ENCODE measurements around the gene IL17B. TPM values are rescaled to one million over a fixed set of nuclear protein-coding genes. Genes with fewer than 3 reads are reported as not detected.

IL17B gene
- total and polyA plus RNA-seq, 2 experiments from 2014 or later, result not detected

DNA sequence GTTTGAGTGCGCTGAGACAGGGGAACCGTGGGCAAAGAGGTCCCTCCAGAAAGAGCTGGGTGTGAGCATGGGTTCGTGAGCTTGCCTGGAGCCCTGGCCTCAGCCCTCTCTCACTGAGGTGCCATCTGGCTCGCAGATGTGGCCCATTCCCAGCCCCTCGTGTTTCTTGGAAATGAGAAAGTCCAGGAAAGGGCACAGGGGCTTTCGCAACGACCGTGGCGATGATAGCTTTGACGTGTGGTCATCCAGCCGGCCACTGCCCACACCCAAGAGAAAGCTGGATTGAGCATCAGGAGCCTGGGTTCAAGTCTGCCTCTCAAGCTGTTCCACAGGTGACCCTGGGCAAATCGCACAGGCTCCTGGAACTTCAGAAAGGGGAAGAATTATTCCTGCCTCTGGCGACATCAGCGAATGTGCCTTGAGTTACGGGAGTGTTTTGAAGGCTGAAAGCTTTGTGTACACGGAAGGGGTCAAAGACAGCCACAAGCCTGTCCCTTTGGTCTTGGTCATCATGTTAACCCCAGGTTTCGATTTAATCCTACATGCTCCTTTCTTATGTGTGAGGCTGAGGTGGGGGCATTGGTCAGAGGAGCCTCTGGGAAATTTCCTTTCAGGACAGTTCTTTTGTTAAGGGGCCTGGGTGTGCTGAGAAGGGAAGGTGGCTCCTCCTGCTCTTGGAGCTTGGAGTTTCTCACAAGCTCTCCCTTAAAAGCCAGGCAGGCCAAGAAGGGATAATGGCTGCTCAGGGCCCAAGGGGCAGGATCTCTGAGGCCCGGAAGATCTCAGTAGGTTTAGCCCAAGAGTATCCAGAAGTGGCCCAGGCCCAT is 41.7 kb upstream of the IL17B start (continued):
- TF ChIP-seq, protein P1, sequence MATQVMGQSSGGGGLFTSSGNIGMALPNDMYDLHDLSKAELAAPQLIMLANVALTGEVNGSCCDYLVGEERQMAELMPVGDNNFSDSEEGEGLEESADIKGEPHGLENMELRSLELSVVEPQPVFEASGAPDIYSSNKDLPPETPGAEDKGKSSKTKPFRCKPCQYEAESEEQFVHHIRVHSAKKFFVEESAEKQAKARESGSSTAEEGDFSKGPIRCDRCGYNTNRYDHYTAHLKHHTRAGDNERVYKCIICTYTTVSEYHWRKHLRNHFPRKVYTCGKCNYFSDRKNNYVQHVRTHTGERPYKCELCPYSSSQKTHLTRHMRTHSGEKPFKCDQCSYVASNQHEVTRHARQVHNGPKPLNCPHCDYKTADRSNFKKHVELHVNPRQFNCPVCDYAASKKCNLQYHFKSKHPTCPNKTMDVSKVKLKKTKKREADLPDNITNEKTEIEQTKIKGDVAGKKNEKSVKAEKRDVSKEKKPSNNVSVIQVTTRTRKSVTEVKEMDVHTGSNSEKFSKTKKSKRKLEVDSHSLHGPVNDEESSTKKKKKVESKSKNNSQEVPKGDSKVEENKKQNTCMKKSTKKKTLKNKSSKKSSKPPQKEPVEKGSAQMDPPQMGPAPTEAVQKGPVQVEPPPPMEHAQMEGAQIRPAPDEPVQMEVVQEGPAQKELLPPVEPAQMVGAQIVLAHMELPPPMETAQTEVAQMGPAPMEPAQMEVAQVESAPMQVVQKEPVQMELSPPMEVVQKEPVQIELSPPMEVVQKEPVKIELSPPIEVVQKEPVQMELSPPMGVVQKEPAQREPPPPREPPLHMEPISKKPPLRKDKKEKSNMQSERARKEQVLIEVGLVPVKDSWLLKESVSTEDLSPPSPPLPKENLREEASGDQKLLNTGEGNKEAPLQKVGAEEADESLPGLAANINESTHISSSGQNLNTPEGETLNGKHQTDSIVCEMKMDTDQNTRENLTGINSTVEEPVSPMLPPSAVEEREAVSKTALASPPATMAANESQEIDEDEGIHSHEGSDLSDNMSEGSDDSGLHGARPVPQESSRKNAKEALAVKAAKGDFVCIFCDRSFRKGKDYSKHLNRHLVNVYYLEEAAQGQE (IDR thresholded peaks at IDR 0.05; ENCODE audit: unreplicated experiment), result no peak
- TF ChIP-seq CREB1 (CRISPR knock-in tag; IDR thresholded peaks at IDR 0.05; ENCODE audit: low read depth) (no peak), NANOG (IDR thresholded peaks at IDR 0.05; ENCODE audit: borderline replicate concordance) (no peak), ZNF331 (CRISPR knock-in tag; IDR thresholded peaks at IDR 0.05; ENCODE audit: low read depth) (no peak)

DNA sequence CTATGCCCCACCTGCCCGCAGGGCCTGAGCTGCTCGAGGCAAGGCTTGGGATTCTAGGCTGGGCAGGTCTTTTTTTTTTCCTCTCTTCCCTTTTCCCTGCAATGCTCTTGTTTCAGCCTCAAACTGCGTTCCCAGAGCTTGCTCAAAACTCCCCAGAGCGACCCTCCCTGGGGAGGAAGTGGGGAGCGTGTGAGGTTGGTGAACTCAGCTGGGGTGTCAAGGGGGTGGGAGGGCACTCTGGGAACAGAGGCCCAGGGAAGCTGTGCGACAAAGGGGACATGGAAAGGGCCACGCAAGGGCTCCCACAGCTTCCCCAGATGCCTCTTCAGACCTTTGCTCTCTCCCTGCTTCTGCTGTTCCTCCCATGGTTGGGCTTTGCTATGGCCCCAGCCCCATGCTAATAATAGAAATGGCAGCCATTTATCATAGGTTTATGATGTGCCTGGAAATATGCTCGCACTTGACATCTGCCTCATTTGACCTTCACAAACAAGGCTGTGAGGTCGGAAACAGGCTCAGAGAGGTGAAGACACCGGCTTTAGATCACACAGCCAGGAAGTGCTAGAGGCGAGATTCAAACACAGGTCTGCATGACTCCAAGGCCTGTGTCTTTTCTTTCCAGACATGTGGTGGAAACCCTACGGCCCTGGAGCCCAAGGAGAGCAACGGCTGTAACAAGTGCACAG is 40.9 kb upstream of the IL17B start:
- Mint-ChIP-seq H3K4me3 (no peak overlapping the region), H3K4me1 (peaks cover 54% of the 10 kb centered on the region), H3K27me3 (ENCODE audit: insufficient read depth, low read depth, poor library complexity) (peaks cover 20% of the 10 kb centered on the region), H3K36me3 (ENCODE audit: low read depth) (no peaks in the 10 kb centered on the region), H3K9me3 (no peaks in the 10 kb centered on the region), H3K27ac (no peak overlapping the region)
- Histone ChIP-seq H3K4me1 (ENCODE audit: insufficient read depth) (peaks cover 35% of the 10 kb centered on the region), H3K79me2 (replicated peaks; ENCODE audit: insufficient read depth) (no peaks in the 10 kb centered on the region), H3K4me3 (no peak overlapping the region), H3F3A (replicated peaks; ENCODE audit: low read depth) (0 out of 2 replicates have a peak, but pooled peaks cover 3% of the 10 kb centered on the region), H3K4me2 (no peak overlapping the region), H3K27ac (ENCODE audit: low read depth) (no peak overlapping the region), H3K27me3 (ENCODE audit: insufficient read depth) (no peaks in the 10 kb centered on the region), H4K20me1 (replicated peaks; ENCODE audit: insufficient read depth) (no peaks in the 10 kb centered on the region), H3K9me2 (ENCODE audit: insufficient read depth) (no peaks in the 10 kb centered on the region), H2AFZ (0 out of 2 replicates have a peak overlapping the region, but pooled peaks have one; percentile 28), H3K36me3 (ENCODE audit: insufficient read depth) (no peaks in the 10 kb centered on the region)
- no peak for DNase-seq (ENCODE audit: low spot score)
- no peak for ATAC-seq
- TF ChIP-seq EZH2 (IDR thresholded peaks at IDR 0.05; ENCODE audit: low read depth, unreplicated experiment) (no peak), POLR2AphosphoS5 (IDR thresholded peaks at IDR 0.05; ENCODE audit: low read depth) (no peak), ZNF331 (CRISPR knock-in tag; IDR thresholded peaks at IDR 0.05; ENCODE audit: low read depth) (no peak), NANOG (IDR thresholded peaks at IDR 0.05; ENCODE audit: borderline replicate concordance) (no peak), JUNB (IDR thresholded peaks at IDR 0.05; ENCODE audit: unreplicated experiment) (no peak), EZH2phosphoT487 (IDR thresholded peaks at IDR 0.05; ENCODE audit: unreplicated experiment) (no peak), CREB1 (CRISPR knock-in tag; IDR thresholded peaks at IDR 0.05; ENCODE audit: low read depth) (no peak), STAT1 (IDR thresholded peaks at IDR 0.05; ENCODE audit: unreplicated experiment) (no peak)
- TF ChIP-seq, protein P1 (IDR thresholded peaks at IDR 0.05; ENCODE audit: unreplicated experiment), result no peak
- TF ChIP-seq, protein P2, sequence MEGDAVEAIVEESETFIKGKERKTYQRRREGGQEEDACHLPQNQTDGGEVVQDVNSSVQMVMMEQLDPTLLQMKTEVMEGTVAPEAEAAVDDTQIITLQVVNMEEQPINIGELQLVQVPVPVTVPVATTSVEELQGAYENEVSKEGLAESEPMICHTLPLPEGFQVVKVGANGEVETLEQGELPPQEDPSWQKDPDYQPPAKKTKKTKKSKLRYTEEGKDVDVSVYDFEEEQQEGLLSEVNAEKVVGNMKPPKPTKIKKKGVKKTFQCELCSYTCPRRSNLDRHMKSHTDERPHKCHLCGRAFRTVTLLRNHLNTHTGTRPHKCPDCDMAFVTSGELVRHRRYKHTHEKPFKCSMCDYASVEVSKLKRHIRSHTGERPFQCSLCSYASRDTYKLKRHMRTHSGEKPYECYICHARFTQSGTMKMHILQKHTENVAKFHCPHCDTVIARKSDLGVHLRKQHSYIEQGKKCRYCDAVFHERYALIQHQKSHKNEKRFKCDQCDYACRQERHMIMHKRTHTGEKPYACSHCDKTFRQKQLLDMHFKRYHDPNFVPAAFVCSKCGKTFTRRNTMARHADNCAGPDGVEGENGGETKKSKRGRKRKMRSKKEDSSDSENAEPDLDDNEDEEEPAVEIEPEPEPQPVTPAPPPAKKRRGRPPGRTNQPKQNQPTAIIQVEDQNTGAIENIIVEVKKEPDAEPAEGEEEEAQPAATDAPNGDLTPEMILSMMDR (conservative IDR thresholded peaks at IDR 0.05; ENCODE audit: low read depth in 2 of 2), result no peak

Measured in GM23338 (cell line).